ENCODE results near the gene TFDP1.
A peak's percentile ranks its signal among the peaks of the same experiment; 100 is the strongest.

Gene TFDP1, protein sequence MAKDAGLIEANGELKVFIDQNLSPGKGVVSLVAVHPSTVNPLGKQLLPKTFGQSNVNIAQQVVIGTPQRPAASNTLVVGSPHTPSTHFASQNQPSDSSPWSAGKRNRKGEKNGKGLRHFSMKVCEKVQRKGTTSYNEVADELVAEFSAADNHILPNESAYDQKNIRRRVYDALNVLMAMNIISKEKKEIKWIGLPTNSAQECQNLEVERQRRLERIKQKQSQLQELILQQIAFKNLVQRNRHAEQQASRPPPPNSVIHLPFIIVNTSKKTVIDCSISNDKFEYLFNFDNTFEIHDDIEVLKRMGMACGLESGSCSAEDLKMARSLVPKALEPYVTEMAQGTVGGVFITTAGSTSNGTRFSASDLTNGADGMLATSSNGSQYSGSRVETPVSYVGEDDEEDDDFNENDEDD

DNA sequence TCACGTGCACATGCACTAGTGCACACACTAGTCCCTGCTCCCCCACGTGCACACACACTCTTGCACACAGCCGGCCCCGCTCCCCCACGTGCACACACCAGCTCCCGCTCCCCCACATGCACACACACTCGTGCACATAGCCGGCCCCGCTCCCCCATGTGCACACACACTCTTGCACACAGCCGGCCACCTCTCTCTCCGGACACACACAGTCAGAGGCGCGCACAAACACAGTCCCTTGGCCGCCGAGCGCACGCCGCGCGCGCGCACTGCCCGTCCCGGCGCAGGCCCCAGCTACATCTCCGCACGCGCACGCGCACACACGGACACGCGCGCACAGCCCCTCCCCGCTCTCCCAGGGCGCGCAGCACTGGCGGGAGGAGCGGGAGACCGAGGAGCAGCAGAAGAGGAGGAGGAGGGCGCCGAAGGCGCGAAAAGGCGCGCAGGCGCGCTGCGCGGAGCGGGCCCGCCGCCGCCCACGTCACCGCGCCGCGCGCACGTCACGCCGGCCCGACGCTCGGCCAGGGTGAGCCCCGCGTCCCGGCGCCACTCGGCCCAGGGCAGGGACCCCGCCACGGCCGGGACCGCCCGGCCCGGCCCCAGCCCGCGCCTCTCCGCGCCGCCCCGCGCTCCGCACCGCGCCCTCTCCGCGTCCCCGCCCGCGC lies at the start of gene TFDP1:
Gene TFDP1 (plus strand): TSS at position 549 of the 665 bp plus-strand sequence. CDS start 1,085 bp downstream, outside the sequence.
- peak within 1 kb of the TSS; percentile 73 for H3K9ac ChIP-seq (ENCODE audit: low read length)
- H3K4me1 ChIP-seq (ENCODE audit: control insufficient read depth, insufficient read depth, low read length) = no peaks in the 10 kb centered on the region
- peaks cover 33% of the 10 kb centered on the region for H3K36me3 ChIP-seq (ENCODE audit: control insufficient read depth, insufficient read depth, low read length)
- peak within 1 kb of the TSS; percentile 67 for H3K4me3 ChIP-seq (ENCODE audit: low read depth, low read length)
- no peaks in the 10 kb centered on the region for H3K9me3 ChIP-seq (ENCODE audit: control insufficient read depth, insufficient read depth, low read depth, low read length)
- no peaks in the 10 kb centered on the region for H3K27me3 ChIP-seq (ENCODE audit: control insufficient read depth, insufficient read depth, low read length)
- H3K27ac ChIP-seq (ENCODE audit: low read depth, low read length) = no peak within 1 kb of the TSS

DNA sequence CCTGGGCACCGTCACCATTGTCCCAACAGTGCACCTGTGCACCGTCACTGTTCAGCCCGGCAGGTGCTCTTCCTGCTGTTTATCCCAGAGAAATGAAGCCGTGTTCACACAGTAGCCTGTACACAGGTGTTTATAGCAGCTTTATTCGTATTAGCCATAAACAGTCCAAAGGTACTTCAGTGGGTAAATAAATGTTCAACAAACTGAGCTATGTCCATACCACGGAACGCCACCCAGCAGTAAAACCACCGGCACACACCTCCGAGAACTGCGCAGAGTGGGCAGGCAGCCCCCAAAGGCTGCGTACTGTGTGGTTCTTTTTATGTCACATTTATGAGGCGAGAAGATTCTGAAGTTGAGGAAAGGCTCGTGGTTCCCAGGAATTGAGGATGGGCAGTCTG lies 49.2 kb upstream of the TFDP1 start:
- peaks cover 14% of the 10 kb centered on the region for H3K4me1 ChIP-seq (ENCODE audit: control insufficient read depth, insufficient read depth, low read length)
- no peak overlapping the region for H3K4me3 ChIP-seq (ENCODE audit: low read depth, low read length)
- no peak overlapping the region for H3K9ac ChIP-seq (ENCODE audit: low read length)
- no peaks in the 10 kb centered on the region for H3K9me3 ChIP-seq (ENCODE audit: control insufficient read depth, insufficient read depth, low read depth, low read length)
- no peaks in the 10 kb centered on the region for H3K27me3 ChIP-seq (ENCODE audit: control insufficient read depth, insufficient read depth, low read length)
- H3K36me3 ChIP-seq (ENCODE audit: control insufficient read depth, insufficient read depth, low read length) = peaks cover 36% of the 10 kb centered on the region
- H3K27ac ChIP-seq (ENCODE audit: low read depth, low read length) = no peak overlapping the region

DNA sequence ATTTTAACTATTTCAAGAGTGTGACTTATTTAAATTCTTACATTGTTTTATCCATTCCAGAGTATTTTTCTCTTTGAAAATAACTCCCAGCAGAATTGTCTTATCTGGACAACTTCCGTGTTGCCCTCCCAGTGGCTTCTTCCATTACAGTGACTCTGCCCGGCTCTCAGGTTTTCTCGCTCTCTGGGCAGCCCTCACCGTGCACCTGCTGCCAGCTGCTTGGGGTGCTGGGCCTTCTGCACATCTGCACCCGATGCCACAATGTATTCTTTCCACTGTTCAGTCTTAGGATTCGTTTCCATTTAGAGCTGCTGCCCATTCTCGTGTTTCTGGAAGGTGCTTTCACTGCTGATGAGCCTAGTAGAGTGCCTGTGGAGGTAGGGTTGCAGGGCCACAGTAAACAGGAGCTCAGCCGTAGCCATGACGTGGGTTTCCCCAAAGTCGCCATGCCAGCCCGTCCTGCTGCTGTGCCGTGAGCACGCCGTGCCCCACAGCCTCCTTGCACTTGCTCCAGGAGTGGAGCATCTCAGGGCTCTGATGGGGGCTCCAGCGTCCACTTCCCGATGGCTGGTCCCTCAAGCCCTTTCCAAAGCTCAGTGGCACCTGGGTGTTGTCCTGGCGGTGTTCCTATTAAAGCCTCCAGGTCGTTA lies 48.0 kb upstream of the TFDP1 start:
- H3K27ac ChIP-seq (ENCODE audit: low read depth, low read length) = no peak overlapping the region
- H3K9me3 ChIP-seq (ENCODE audit: control insufficient read depth, insufficient read depth, low read depth, low read length) = no peaks in the 10 kb centered on the region
- H3K9ac ChIP-seq (ENCODE audit: low read length) = no peak overlapping the region
- no peaks in the 10 kb centered on the region for H3K27me3 ChIP-seq (ENCODE audit: control insufficient read depth, insufficient read depth, low read length)
- peaks cover 34% of the 10 kb centered on the region for H3K36me3 ChIP-seq (ENCODE audit: control insufficient read depth, insufficient read depth, low read length)
- no peak overlapping the region for H3K4me3 ChIP-seq (ENCODE audit: low read depth, low read length)
- peaks cover 9% of the 10 kb centered on the region for H3K4me1 ChIP-seq (ENCODE audit: control insufficient read depth, insufficient read depth, low read length)

DNA sequence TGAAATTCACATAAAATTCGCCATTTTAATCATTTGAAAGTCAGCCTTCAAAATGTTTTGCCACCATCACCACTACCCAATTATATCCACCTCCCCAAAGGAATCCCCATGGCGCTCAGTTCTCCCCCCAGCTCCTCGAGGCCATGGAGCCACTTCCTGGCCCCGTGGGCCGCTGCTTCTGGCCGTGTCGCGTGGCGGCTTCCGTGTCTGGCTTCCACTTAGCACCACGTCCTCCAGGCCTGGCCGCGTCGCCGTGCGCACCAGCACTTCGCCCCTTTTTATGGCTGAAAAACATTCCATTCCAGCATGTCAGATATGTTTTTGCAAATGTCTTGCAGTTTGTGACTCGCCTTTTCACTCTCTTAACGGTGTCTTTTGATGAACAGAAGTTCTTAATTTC lies 47.3 kb upstream of the TFDP1 start:
- Histone ChIP-seq H3K9me3 (ENCODE audit: control insufficient read depth, insufficient read depth, low read depth, low read length) (no peaks in the 10 kb centered on the region), H3K36me3 (ENCODE audit: control insufficient read depth, insufficient read depth, low read length) (peaks cover 31% of the 10 kb centered on the region), H3K9ac (ENCODE audit: low read length) (no peak overlapping the region), H3K4me3 (ENCODE audit: low read depth, low read length) (no peak overlapping the region), H3K4me1 (ENCODE audit: control insufficient read depth, insufficient read depth, low read length) (peaks cover 3% of the 10 kb centered on the region; the same call in 1 of the 2 replicates), H3K27ac (ENCODE audit: low read depth, low read length) (no peak overlapping the region), H3K27me3 (ENCODE audit: control insufficient read depth, insufficient read depth, low read length) (no peaks in the 10 kb centered on the region)

DNA sequence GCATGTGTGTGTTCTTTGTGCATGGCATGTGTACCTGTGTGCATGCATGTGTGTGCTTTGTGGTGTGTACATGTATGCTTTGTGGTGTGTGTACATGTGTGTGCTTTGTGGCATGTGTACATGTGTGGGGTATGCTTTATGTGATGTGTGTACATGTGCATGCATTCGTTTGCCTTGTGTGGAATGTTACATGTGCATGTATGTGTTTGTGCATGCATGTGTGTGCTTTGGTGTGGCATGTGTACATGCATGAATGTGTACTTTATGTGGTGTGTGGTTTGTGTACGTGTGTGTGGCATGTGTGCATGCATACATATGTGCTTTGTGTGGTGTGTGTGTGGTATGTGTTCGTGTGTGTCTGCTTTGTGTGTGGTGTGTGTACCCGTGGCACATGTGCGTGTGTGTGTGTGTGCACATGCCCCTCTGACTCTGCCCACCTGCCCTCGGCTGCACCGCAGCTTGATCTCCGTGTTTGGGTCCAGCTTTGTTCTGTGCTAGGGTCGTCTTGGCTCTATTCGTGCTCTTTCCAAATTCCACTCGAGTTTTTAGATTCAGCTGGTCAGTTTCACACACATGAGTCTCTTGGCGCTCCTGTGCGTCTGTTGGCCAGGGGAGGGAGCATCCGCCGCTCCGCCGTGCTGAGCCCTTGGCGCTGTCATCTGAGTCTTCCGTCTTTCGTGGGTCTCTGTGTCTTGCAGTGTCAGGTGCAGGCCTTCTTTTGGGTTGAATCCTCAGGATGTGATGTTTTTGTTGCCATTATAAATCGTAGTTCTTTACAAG lies 46.5 kb upstream of the TFDP1 start:
- Histone ChIP-seq H3K27me3 (ENCODE audit: control insufficient read depth, insufficient read depth, low read length) (no peaks in the 10 kb centered on the region), H3K36me3 (ENCODE audit: control insufficient read depth, insufficient read depth, low read length) (peaks cover 32% of the 10 kb centered on the region), H3K4me1 (ENCODE audit: control insufficient read depth, insufficient read depth, low read length) (no peaks in the 10 kb centered on the region), H3K9ac (ENCODE audit: low read length) (no peak overlapping the region), H3K9me3 (ENCODE audit: control insufficient read depth, insufficient read depth, low read depth, low read length) (no peaks in the 10 kb centered on the region), H3K27ac (ENCODE audit: low read depth, low read length) (no peak overlapping the region), H3K4me3 (ENCODE audit: low read depth, low read length) (no peak overlapping the region)

DNA sequence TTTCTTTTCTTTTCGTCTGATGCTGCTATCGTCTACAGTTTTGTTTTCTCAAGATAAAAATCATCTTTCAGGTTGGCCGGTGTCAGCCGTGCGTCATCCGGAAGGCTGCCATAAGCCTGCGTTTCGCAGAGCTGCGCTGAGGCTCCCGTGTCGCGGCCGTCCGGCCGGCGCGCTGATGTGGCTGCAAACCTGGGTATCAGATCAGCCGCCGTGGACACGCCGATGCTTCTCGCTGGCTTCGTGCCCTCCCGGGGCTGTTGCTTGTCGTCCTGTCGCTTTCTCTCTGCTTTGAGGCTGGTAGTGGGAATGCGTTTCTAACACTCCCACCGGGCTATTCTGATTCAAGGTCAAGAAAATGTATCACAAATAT lies 45.9 kb upstream of the TFDP1 start:
- peaks cover 32% of the 10 kb centered on the region for H3K36me3 ChIP-seq (ENCODE audit: control insufficient read depth, insufficient read depth, low read length)
- no peaks in the 10 kb centered on the region for H3K27me3 ChIP-seq (ENCODE audit: control insufficient read depth, insufficient read depth, low read length)
- no peaks in the 10 kb centered on the region for H3K4me1 ChIP-seq (ENCODE audit: control insufficient read depth, insufficient read depth, low read length)
- H3K27ac ChIP-seq (ENCODE audit: low read depth, low read length) = no peak overlapping the region
- H3K9ac ChIP-seq (ENCODE audit: low read length) = no peak overlapping the region
- no peaks in the 10 kb centered on the region for H3K9me3 ChIP-seq (ENCODE audit: control insufficient read depth, insufficient read depth, low read depth, low read length)
- H3K4me3 ChIP-seq (ENCODE audit: low read depth, low read length) = no peak overlapping the region

DNA sequence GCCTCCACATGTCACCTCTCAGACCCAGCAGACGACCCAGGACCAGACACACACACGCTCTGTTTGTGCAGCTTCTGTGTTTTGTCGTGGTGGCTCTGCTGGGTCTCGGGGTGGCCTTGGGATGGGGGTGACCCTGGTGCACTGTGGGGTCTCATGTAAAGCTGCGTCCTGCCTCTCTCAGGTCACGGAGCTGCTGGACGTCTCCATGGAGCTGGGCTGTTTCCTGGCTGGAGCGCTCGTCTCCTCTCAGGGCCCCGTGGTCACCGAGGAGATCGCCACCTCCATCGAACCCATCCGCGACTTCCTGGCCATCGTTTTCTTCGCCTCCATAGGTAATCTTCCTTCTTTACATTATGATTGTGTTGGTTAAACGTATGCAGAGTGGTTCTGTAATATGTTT lies 45.4 kb upstream of the TFDP1 start:
- H3K36me3 ChIP-seq (ENCODE audit: control insufficient read depth, insufficient read depth, low read length) = peaks cover 32% of the 10 kb centered on the region
- H3K4me3 ChIP-seq (ENCODE audit: low read depth, low read length) = no peak overlapping the region
- no peaks in the 10 kb centered on the region for H3K27me3 ChIP-seq (ENCODE audit: control insufficient read depth, insufficient read depth, low read length)
- no peaks in the 10 kb centered on the region for H3K9me3 ChIP-seq (ENCODE audit: control insufficient read depth, insufficient read depth, low read depth, low read length)
- H3K9ac ChIP-seq (ENCODE audit: low read length) = no peak overlapping the region
- H3K27ac ChIP-seq (ENCODE audit: low read depth, low read length) = no peak overlapping the region
- H3K4me1 ChIP-seq (ENCODE audit: control insufficient read depth, insufficient read depth, low read length) = no peaks in the 10 kb centered on the region

DNA sequence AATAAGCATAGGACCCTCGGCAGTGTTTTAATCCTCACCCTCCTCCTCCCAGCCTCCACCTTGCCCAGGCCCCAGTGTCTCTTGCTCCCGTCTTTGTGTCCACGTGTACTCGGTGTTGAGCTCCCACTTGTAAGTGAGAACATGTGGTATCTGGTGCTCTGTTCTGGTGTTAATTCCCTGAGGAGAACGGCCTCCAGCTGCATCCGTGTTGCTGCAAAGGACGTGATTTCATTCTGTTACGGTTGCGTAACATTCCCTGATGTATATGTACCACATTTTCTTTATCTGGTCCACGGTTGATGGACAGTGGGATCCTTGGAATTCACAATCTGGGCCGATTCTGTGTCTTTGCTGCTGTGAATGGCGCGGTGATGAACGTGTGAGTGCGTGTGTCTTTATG lies 44.7 kb upstream of the TFDP1 start:
- no peaks in the 10 kb centered on the region for H3K9me3 ChIP-seq (ENCODE audit: control insufficient read depth, insufficient read depth, low read depth, low read length)
- no peak overlapping the region for H3K27ac ChIP-seq (ENCODE audit: low read depth, low read length)
- H3K4me1 ChIP-seq (ENCODE audit: control insufficient read depth, insufficient read depth, low read length) = 0 out of 2 replicates have a peak, but pooled peaks cover 2% of the 10 kb centered on the region
- no peak overlapping the region for H3K9ac ChIP-seq (ENCODE audit: low read length)
- H3K4me3 ChIP-seq (ENCODE audit: low read depth, low read length) = no peak overlapping the region
- no peaks in the 10 kb centered on the region for H3K27me3 ChIP-seq (ENCODE audit: control insufficient read depth, insufficient read depth, low read length)
- H3K36me3 ChIP-seq (ENCODE audit: control insufficient read depth, insufficient read depth, low read length) = peaks cover 32% of the 10 kb centered on the region

DNA sequence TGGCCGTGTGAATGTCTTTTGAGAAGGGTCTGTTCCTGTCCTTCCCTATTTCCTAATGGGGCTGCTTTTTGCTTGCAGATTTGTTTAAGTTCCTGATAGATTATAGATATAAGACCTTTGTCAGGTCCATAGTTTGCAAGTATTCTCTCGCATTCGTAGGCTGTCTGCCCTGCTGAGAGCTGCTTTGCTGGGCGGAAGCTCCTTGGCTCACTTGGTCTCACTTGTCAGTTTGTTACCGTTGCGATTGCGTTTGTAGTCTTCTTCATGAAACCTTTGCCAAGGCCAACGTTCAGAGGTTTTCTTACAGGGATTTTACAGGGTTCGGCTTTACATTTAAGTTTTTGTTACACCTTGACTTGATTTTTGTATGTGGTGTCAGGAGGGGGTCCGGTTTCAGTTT lies 44.0 kb upstream of the TFDP1 start:
- Histone ChIP-seq H3K27ac (ENCODE audit: low read depth, low read length) (no peak overlapping the region), H3K4me3 (ENCODE audit: low read depth, low read length) (no peak overlapping the region), H3K36me3 (ENCODE audit: control insufficient read depth, insufficient read depth, low read length) (peaks cover 32% of the 10 kb centered on the region), H3K9ac (ENCODE audit: low read length) (no peak overlapping the region), H3K4me1 (ENCODE audit: control insufficient read depth, insufficient read depth, low read length) (peaks cover 8% of the 10 kb centered on the region; the same call in 1 of the 2 replicates), H3K9me3 (ENCODE audit: control insufficient read depth, insufficient read depth, low read depth, low read length) (no peaks in the 10 kb centered on the region), H3K27me3 (ENCODE audit: control insufficient read depth, insufficient read depth, low read length) (no peaks in the 10 kb centered on the region)

DNA sequence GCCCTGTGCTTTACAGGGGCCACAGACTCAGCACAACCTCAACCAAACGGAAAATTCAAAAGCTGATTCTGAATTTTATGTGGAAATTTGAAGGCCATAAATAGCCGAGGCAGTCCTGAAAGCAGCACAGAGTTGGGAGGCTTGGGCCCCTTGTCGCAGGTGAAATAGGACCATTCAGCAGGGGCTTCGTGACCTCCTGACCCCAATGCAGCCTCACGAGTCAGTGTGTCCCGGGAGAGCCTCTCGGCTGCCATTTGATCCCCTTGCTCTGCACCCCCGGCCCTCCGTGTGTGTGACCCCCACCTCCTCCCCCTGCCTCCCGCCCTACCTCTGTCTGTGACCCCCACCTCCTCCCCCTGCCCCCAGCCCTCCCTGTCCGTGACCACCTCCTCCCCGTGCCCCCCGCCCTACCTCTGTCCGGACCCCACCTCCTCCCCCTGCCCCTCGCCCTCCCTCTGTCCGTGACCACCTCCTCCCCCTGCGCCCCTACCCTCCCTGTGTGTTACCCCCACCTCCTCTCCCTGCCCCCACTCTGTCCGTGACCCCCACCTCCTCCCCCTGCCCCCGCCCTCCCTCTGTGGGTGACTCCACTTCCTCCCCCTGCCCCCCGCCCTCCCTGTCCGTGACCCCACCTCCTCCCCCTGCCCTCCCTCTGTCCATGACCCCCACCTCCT lies 41.7 kb upstream of the TFDP1 start:
- Histone ChIP-seq H3K9ac (ENCODE audit: low read length) (no peak overlapping the region), H3K4me1 (ENCODE audit: control insufficient read depth, insufficient read depth, low read length) (peaks cover 13% of the 10 kb centered on the region; the same call in 1 of the 2 replicates), H3K27ac (ENCODE audit: low read depth, low read length) (no peak overlapping the region), H3K36me3 (ENCODE audit: control insufficient read depth, insufficient read depth, low read length) (peaks cover 35% of the 10 kb centered on the region), H3K27me3 (ENCODE audit: control insufficient read depth, insufficient read depth, low read length) (no peaks in the 10 kb centered on the region), H3K4me3 (ENCODE audit: low read depth, low read length) (no peak overlapping the region), H3K9me3 (ENCODE audit: control insufficient read depth, insufficient read depth, low read depth, low read length) (no peaks in the 10 kb centered on the region)

Measured in HUES6 (cell line).